ENCODE results near the gene STYXL1.

GRCh38 chr7:75967487-75967997, 80.3 kb downstream of the STYXL1 start:
- no peak for TF ChIP-seq EZH2 (IDR thresholded peaks at IDR 0.05; ENCODE audit: low read length, missing control alignments)
- TF ChIP-seq CTCF (conservative IDR thresholded peaks at IDR 0.05 in 1 of 2, IDR thresholded peaks at IDR 0.05 in 1 of 2; ENCODE audit: low read depth in 1 of 2, low read length in 2 of 2) = no peak

All from fibroblast of lung (primary cell).